ENCODE data around the gene SFPQ. TPM values are rescaled to one million over a fixed set of nuclear protein-coding genes. Genes with fewer than 3 reads are reported as not detected.

SFPQ gene
- total RNA-seq, 4 donors from 2014 or later, result 177 to 629 (median 255) TPM

GRCh38 chr1:35136780-35137179 lies 56.2 kb downstream of the SFPQ start:
- no peaks in the 10 kb centered on the region for H3K27me3 ChIP-seq
- DNase-seq, result no peak
- H3K36me3 ChIP-seq, result no peaks in the 10 kb centered on the region
- H3K9me3 ChIP-seq, result no peaks in the 10 kb centered on the region
- no peaks in the 10 kb centered on the region for H3K4me1 ChIP-seq
- no peak overlapping the region for H3K27ac ChIP-seq
- no peak for TF ChIP-seq POLR2A (IDR thresholded peaks at IDR 0.05)
- TF ChIP-seq CTCF (IDR thresholded peaks at IDR 0.05), result no peak
- H3K4me3 ChIP-seq, result no peak overlapping the region

Small RNA genes within 50 kb of the gene (small RNA-seq; reads per million reads assigned to genes)
- 0 reads per million in 2 donors for gene RF00019

Other genes with a start within 250 kb of the SFPQ start
- 10 to 100 TPM in 3 of 4 donors, 1 to 10 TPM in 1; 7.4 to 22.8 (median 14.7) TPM for gene TMEM35B, start 207.8 kb downstream of the SFPQ start, total RNA-seq
- 10 to 100 TPM; 23.1 to 36.9 (median 31.1) TPM for gene ZMYM6, start 161.2 kb downstream of the SFPQ start, total RNA-seq
- 10 to 100 TPM in 3 of 4 donors, 1 to 10 TPM in 1; 9.6 to 44.6 (median 13.1) TPM for gene ZMYM1, start 113.8 kb downstream of the SFPQ start, total RNA-seq
- gene ZMYM4, start 75.6 kb upstream of the SFPQ start, total RNA-seq, result 10 to 100 TPM; 16.3 to 80.0 (median 22.4) TPM